ENCODE data around the gene TAMALIN. TPM values are rescaled to one million over a fixed set of nuclear protein-coding genes. Genes with fewer than 3 reads are reported as not detected.
A peak's percentile ranks its signal among the peaks of the same experiment; 100 is the strongest.

Gene TAMALIN
- total and polyA plus RNA-seq, 2 of the 4 experiments (the other 2 are of a cell fraction), result 2.7 to 5.3 TPM

DNA sequence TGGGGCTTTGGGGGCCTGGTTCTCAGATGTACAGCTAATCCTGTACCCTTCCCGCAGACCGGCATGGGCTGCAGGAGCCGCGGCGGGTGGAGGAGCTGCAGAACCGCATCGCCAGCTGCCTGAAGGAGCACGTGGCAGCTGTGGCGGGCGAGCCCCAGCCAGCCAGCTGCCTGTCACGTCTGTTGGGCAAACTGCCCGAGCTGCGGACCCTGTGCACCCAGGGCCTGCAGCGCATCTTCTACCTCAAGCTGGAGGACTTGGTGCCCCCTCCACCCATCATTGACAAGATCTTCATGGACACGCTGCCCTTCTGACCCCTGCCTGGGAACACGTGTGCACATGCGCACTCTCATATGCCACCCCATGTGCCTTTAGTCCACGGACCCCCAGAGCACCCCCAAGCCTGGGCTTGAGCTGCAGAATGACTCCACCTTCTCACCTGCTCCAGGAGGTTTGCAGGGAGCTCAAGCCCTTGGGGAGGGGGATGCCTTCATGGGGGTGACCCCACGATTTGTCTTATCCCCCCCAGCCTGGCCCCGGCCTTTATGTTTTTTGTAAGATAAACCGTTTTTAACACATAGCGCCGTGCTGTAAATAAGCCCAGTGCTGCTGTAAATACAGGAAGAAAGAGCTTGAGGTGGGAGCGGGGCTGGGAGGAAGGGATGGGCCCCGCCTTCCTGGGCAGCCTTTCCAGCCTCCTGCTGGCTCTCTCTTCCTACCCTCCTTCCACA lies 52.0 kb downstream of the TAMALIN start:
- Histone ChIP-seq H2AK9ac (replicated peaks; ENCODE audit: low read depth, low read length, poor library complexity) (no peak overlapping the region), H3K9me3 (ENCODE audit: control insufficient read depth, insufficient read depth, low read length) (no peaks in the 10 kb centered on the region)

More for the DNA sequence above, 52.0 kb downstream of the TAMALIN start:
- in situ Hi-C loops (cut with MboI; ENCODE audit: low sequenced_read_pairs) (no loop called here), dilution Hi-C loops (cut with HindIII; ENCODE audit: low sequenced_read_pairs, unreplicated experiment) (no loop called here), intact Hi-C loops (cut with micrococcal nuclease) (no loop called here)
- Histone ChIP-seq H3K14ac (replicated peaks; ENCODE audit: low read depth, low read length) (no peak overlapping the region), H4K20me1 (ENCODE audit: insufficient read depth, low read length) (peaks cover 20% of the 10 kb centered on the region), H3K23ac (ENCODE audit: low read depth, low read length) (no peak overlapping the region), H3K9ac (ENCODE audit: low read depth, low read length) (no peak overlapping the region), H3K4me3 (ENCODE audit: insufficient read depth, low read depth, low read length) (no peak overlapping the region), H3K4me1 (ENCODE audit: control insufficient read depth, insufficient read depth, low read length) (peaks cover 16% of the 10 kb centered on the region), H3K27me3 (ENCODE audit: control insufficient read depth, insufficient read depth, low read length) (no peaks in the 10 kb centered on the region), H2BK15ac (ENCODE audit: low read depth, low read length) (no peak overlapping the region), H4K5ac (ENCODE audit: low read depth, low read length) (no peak overlapping the region), H3K36me3 (ENCODE audit: control insufficient read depth, insufficient read depth, low read length) (peaks cover 46% of the 10 kb centered on the region), H3K9me1 (ENCODE audit: insufficient read depth, low read length) (no peaks in the 10 kb centered on the region; the same call in 1 of the 2 replicates), H3K56ac (ENCODE audit: extremely low read depth, insufficient read depth, low read length) (no peak overlapping the region), H2AK5ac (ENCODE audit: low read depth, low read length) (no peak overlapping the region), H2BK20ac (ENCODE audit: low read depth, low read length) (no peak overlapping the region), H3K79me1 (ENCODE audit: low read depth in 1 of 2, low read length in 2 of 2) (peaks cover 0 to 21% of the 10 kb centered on the region in 2 experiments; a peak in 2 of 4 replicates), H2BK120ac (ENCODE audit: low read depth, low read length) (no peak overlapping the region), H3K18ac (ENCODE audit: low read depth, low read length) (no peak overlapping the region), H4K8ac (ENCODE audit: low read depth in 2 of 2, low read length in 2 of 2) (no peak overlapping the region), H3K4ac (ENCODE audit: low read depth, low read length) (no peak overlapping the region), H3K4me2 (ENCODE audit: low read depth, low read length) (no peak overlapping the region), H3K27ac (ENCODE audit: insufficient read depth, low read length) (no peak overlapping the region), H4K91ac (ENCODE audit: insufficient read depth, low read depth, low read length) (no peak overlapping the region), H2BK5ac (ENCODE audit: low read depth, low read length, poor library complexity, severe bottlenecking) (no peak overlapping the region), H2AFZ (replicated peaks; ENCODE audit: low read length, poor library complexity) (no peak overlapping the region)
- no TSS peak for BruUV-seq (replicated peaks)
- WGBS, 2 experiments (ENCODE audit: extremely low coverage in 2 of 2, insufficient read length in 1 of 2), result 71% methylated on average over 6 of the region's 25 CpGs; no CpG with 5 or more reads in 1 of the 2 experiments
- peak; percentile 12; the same call in 1 of the 2 replicates for TF ChIP-seq POLR2A (IDR thresholded peaks at IDR 0.05; ENCODE audit: low read depth, low read length)
- peak; percentile 12; the same call in 1 of the 2 replicates for TF ChIP-seq FOS (IDR thresholded peaks at IDR 0.05; ENCODE audit: low read depth, low read length)
- TF ChIP-seq MXI1 (IDR thresholded peaks at IDR 0.05; ENCODE audit: borderline replicate concordance, low read depth, low read length), result no peak
- TF ChIP-seq USF2 (IDR thresholded peaks at IDR 0.05; ENCODE audit: low read depth, low read length), result no peak; the same call in none of the 2 replicates
- peak; percentile 97 for TF ChIP-seq CHD1 (IDR thresholded peaks at IDR 0.05; ENCODE audit: low read depth, low read length)
- peak; percentile 9; the same call in 1 of the 2 replicates for TF ChIP-seq MAZ (IDR thresholded peaks at IDR 0.05; ENCODE audit: borderline replicate concordance, low read depth, low read length)
- POLR2A ChIA-PET (ENCODE audit: unreplicated experiment), result no interaction called here
- DNase-seq (peak; percentile 54), ATAC-seq (ENCODE audit: low read depth) (no peak)
- CTCF ChIA-PET, result interaction anchor here (2.2 kb wide), 1 partner anchor 33 kb away, joined by 10 read pairs; no protein-coding TSS in a partner anchor
